HG02678 (cell line): ENCODE results near the gene CCDC102A.
"Not testable (repeated sequence)": the region's sequence is repeated elsewhere in the genome, so short reads cannot be mapped to it uniquely, and the experiment has no call there.

Experiments used
- ATAC-seq: cut with Tn5 transposase; IDR thresholded peaks from one replicate; pipeline ENCODE4 v1.9.1; 2021; ENCODE audit warnings: mild to moderate bottlenecking, moderate library complexity; ENCODE audit not compliant: unreplicated experiment

The CCDC102A gene

DNA sequence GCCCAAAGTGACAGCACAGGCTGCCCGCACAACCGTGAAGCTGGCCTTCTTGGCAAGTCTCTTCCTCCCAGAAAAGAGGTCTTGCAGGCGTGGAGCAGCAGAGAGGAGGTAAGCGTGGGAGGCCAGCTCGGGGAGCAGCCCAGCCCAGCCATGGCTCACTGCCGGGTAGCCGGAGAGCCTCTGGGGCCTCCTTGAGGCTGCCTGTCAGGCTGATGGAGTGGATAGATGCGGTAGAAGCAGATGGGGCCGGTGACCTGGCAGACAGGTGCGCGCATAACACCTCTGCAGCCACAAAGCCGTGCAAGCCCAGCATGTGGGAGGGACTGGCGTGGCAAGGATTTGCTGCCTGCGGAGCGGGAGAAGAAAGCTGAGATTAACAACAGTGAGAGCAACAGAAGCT lies 33.0 kb downstream of the CCDC102A start:
- no peak for ATAC-seq

- ATAC-seq, result no peak
Measured at GRCh38 chr16:57502048-57502775, 34.2 kb downstream of the CCDC102A start.

DNA sequence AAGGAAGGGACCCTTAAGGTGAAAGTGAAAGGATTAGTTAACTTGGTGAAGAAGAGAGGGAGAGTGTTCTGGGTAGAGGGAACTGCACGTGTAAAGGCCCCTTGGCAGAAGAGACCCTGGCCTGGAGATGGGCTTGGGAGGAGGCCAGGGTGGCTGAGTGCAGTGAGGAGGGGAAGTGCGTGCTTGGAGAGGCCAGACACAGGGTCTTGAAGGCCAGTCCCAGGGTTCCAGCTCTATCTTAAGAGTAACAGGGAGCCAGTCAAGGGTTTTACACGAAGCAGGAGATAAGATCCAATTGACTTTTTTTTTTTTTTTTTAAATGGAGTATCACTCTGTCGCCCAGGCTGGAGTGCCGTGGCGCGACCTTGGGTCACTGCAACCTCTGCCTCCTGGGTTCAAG lies 34.9 kb downstream of the CCDC102A start:
- ATAC-seq, result no peak

DNA sequence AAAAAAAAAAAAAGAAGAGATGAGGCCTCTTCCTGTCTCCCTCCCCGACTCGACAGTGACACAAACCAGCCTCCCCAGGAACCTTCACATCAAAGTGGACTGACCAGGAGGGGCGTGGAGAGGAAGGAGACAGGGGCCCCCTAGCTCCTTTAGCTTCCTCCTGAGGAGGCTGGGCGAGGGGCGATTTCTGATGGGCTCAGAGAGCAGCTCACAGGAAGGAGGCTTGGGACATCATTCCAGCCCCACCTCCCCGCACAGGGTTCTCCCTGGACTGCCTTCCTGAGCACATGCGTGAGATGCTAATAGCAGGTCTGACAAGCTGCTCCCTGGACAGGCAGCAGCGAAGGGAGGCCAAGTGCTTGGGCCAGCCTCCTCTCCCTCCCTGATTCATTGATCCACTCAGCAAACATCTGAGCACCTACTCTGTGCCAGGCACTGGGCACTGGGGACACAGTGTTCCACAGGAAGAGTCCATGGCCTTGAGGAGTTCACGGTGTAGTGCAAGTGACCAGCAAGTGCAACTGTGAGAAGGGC lies 35.7 kb downstream of the CCDC102A start:
- ATAC-seq, result no peak

DNA sequence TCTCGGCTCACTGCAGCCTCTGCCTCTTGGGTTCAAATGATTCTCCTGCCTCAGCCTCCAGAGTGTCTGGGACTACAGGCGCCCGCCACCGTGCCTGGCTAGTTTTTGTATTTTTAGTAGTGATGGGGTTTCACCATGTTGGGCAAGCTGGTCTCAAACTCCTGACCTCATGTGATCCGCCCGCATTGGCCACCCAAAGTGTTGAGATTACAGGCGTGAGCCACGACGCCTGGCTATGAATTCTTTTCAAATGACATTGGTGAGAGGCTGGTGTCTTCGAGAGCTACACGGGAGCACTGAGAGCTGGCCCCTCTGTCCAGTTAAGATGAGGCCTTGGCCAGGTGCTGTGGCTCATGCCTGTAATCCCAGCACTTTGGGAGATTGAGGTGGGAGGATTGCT lies 36.4 kb downstream of the CCDC102A start:
- ATAC-seq, result not testable (repeated sequence)

GRCh38 chr16:57498031-57498430 lies 38.3 kb downstream of the CCDC102A start:
- no peak for ATAC-seq

DNA sequence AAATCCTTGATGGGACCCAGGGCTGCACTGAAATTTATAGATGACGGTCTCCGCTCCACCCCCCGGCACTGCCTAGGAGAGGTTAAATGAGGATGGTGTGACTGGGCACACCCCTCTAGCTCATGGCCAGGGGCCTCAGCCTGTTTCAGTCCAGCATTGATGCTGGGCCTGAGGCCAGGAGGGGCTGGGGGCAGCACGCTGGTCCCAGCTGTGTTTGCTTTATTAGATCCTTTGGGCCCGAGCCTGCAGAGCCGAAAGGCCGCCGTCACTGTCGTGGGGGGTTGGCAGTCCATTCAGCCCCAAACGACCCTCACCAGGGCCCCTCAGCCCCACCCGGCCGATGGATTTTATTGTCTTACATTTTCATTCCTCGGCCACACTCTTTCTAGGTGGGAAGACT lies 39.2 kb downstream of the CCDC102A start:
- ATAC-seq, result no peak

DNA sequence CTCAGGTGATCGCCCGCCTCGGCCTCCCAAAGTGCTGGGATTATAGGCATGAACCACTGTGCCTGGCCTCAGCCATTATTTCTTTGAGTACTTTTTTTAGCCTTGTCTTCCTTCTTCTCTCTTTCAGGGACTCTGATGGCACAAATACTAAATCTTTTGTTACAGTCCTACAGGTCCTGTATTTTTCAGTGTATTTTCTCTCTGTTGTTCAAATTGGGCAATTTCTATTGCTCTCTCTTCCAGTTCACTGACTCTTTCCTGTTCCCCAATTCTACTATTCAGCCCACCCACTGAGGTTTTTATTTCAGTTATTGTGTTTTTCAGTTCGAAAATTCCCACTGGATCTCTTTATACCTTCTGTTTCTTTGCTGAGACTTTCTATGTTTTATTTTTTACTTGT lies 42.6 kb downstream of the CCDC102A start:
- no peak for ATAC-seq

- no peak for ATAC-seq
Measured at GRCh38 chr16:57489229-57489628, 47.1 kb downstream of the CCDC102A start.

DNA sequence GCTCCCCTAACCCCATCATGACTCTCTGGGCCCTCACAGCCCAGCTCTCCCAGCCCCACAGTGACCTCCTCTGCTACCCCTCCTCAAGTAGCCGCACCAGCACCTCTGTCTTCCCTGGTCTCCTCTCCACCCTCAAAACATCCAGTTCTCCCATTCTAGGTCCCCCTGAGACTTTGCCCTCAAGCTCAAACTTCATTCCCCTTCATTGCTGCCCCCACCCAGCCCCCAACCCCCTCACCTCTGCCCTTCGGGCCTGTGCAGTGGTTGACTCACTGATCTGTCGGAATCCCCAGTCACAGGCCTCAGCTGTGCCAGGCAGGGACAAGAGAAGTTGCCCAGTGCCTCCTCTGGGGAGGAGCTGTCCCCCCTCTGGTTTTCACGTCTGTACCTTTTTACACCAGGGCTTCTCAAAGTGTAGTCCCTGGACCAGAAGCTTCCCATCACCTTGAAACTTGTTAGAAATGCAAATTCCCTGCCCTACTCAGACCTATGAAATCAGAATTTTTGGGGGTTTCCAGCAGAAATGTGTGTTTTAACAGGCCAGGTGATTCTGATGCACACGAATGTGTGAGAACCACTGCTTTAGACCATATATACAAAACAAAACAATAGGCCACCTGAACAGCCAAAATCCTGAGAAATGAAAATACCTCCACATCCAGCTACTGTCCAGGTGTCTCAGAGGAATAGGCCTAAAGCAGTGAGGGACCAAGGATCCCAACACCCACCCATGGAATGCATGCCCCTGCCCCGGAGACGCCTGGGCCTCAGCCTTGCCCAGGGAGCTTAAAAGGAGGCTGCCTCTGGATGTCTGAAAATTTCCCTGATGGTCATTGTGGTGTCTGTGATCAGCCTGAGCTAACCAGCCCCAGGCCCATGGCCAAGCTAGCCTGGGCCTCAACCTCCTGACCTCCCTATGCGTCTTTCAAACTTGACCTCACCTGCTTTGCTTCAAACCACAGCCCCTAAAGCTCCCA lies 49.2 kb downstream of the CCDC102A start:
- ATAC-seq, result no peak

DNA sequence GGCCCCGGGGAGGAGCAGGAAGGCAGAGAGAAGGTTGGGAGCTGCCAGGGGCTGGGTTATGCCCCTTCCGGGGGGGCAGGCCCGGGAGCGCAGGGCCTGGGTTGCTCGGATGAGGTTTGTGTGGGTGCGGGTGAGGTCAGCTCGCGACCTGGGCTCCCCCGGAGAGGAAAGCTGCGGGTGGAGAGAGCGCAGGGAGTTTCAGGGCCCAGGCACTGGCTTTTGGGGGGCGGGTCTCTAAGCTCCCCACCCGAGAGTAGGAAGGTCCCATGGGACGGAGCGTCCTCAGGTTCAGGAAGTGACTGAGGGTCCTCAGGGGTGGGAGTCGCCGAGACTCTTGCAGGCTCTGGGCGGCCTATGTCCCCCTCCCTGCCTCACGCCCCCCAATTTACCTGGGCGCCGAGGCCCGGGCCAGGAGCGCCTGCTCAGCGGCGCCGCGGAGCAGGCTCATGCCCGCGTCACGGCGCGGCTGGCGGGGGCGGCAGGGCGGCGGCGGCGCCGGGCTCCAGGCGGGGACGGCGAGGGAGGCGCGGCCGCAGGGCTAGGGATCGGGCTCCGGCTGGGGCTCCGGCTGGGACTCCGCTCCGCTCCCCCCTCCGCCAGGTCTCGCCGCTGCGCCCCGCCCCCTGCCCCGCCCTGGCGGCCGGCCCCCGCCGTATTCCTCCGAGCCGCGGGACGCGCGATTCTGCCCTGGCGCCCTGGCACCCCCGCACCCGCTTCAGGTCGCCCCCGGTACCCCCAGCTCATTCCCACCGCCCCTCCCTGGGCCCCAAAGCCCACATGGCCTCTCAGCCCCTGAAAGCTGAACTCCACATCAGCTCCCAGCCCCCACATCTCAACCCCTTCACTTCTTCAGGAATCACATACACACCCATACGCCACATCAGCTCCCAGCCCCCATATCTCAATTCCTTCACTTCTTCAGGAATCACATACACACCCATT lies 50.2 kb downstream of the CCDC102A start, which contains the start of gene DOK4:
Gene DOK4, minus strand, starts transcription at position 578 of the 942 bp plus-strand sequence. CDS start 6,986 bp downstream, outside the sequence.
- ATAC-seq, result peak; percentile 92

DNA sequence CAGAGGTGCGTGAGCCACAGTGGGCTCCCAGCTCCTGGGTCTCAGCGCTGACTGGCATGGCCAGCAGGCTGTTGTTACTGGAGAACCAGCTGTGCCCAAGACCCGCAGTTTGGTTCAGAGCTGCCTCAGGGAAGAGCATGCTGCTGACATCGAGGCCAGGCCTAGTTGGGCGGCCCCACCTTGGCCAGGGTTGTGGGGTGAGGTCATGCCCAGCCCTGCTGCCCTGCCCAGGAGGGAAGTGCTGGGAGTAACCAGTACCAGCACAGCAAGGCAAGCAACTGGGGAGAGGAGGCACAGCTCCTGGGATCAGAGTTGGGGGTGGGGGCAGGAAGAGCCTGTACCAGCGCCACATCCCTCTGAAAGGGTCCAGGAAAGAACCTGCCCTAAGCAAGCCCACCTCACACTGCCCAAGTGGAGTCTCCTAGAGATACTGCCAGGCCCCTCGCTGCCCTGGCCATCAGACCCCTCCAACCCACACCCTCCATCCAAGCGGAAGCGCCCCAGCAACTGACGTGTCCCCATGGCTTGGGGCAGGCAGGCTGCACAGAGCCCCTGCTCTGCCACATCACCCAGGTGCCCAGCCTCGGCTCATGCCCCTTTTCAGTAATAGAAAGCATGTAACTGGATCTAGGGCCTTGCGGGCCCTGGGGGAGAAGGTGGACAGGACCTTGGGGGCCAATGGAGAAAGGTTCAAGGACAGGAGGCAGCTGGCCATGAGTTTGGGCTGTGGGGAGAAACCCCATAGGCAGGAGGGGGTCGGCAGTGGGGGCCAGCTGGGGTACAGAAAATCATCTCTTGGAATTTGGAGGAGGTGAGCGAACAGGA lies 51.1 kb downstream of the CCDC102A start:
- ATAC-seq, result no peak

- ATAC-seq, result no peak
Measured at GRCh38 chr16:57484515-57485005, 51.8 kb downstream of the CCDC102A start.

- no peak for ATAC-seq
Measured at GRCh38 chr16:57483725-57484514, 52.5 kb downstream of the CCDC102A start.

GRCh38 chr16:57482845-57483545 lies 53.4 kb downstream of the CCDC102A start:
- no peak for ATAC-seq

DNA sequence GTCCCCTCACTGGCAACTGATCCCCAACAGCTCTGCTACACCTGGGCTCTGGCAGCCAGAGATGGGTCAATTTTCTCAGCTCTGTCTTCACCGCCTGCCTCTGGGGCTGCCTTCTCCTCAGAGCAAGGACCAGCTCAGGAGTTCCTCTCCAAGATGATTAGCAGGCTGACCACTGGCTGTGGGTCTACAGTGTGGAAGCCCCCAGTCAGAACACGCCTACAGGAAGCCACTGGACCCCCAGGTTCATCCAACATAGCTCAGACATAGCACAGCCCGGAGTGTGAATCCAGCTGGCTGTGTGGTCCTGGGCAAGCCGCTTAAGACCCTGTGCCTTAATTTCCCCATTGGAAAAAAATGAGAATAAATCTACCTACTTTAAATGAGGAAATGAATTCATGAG lies 55.0 kb downstream of the CCDC102A start:
- ATAC-seq, result no peak

DNA sequence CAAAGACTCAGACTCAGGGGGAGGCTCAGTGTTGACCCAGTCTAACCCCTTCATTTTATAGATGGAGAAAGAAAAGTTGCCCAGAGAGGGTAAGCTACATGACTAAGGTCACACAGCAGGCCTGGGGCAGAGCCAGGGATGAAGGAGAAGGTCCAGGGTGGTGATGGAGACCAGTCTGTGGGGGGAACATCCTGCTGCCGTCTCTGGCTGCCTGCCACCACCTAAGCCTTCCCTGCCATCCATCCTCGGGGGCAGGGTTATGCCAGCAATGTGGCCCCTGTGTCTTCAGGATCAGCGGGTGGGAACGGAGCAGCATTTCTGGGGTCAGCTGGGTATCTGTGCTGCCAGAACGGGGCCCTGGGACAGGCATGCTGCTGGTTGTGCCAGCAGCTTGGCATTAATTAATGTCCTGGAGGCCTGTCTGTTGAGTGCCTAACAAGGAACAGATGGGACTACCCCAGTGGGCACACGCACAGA lies 55.6 kb downstream of the CCDC102A start:
- ATAC-seq, result no peak
